Skeletal muscle tissue (tissue), 4 donors: ENCODE results near the gene EMX1. TPM values are rescaled to one million over a fixed set of nuclear protein-coding genes. Genes with fewer than 3 reads are reported as not detected.

ENCODE experiments used
- H3K27ac ChIP-seq: one replicate; pipeline ENCODE4 v1.7.0; 2013; ENCODE audit warnings: mild to moderate bottlenecking, low read depth, low read length, inconsistent platforms
- H3K27me3 ChIP-seq, 3 donors: one replicate each; pipeline ENCODE4 v1.7.0; 2013; ENCODE audit warnings: low read length in 3 of 3; ENCODE audit not compliant: control insufficient read depth in 3 of 3, insufficient read depth in 3 of 3
- H3K36me3 ChIP-seq, 3 donors: one replicate each; pipeline ENCODE4 v1.7.0; 2013; ENCODE audit warnings: low read length in 3 of 3; ENCODE audit not compliant: control insufficient read depth in 3 of 3, insufficient read depth in 3 of 3
- H3K4me1 ChIP-seq, 3 donors: one replicate each; pipeline ENCODE4 v1.7.0; 2013; ENCODE audit warnings: low read length in 3 of 3, mild to moderate bottlenecking in 3 of 3; ENCODE audit not compliant: control insufficient read depth in 3 of 3, insufficient read depth in 3 of 3
- H3K4me3 ChIP-seq, 3 donors: one replicate each; pipeline ENCODE4 v1.7.0; 2013; ENCODE audit warnings: low read length in 3 of 3
- H3K9ac ChIP-seq, 3 donors: one replicate each; pipeline ENCODE4 v1.7.0; 2013; ENCODE audit warnings: low read length in 3 of 3, mild to moderate bottlenecking in 3 of 3, moderate library complexity in 2 of 3, low read depth in 1 of 3
- H3K9me3 ChIP-seq, 3 donors: one replicate each; pipeline ENCODE4 v1.7.0; 2013; ENCODE audit warnings: low read length in 3 of 3; ENCODE audit not compliant: control insufficient read depth in 3 of 3
- total RNA-seq: library from RNA; depleted of rRNA; stranded (reverse); fragments of >200 nt; gene quantifications from one replicate; pipeline ENCODE4 v1.2.3, GENCODE V29; 2014
- donor health status: Osteomylitis.

The EMX1 gene
- total RNA-seq = not detected

GRCh38 chr2:72917138-72917876, at the start of gene EMX1:
TSS of gene EMX1 (plus strand) at chr2:72917519. CDS start at chr2:72917853, 334 bp downstream.
- Histone ChIP-seq H3K9ac (peak within 1 kb of the TSS in 2 of 3 donors; percentile 33 to 56), H3K4me3 (peak within 1 kb of the TSS; percentile 43 to 63 (median 60)), H3K4me1 (peaks cover 43 to 48% (median 43%) of the 10 kb centered on the region in 3 donors), H3K9me3 (no peaks in the 10 kb centered on the region), H3K27me3 (peaks cover 89 to 91% (median 91%) of the 10 kb centered on the region in 3 donors), H3K36me3 (no peaks in the 10 kb centered on the region), H3K27ac (no peak within 1 kb of the TSS)

DNA sequence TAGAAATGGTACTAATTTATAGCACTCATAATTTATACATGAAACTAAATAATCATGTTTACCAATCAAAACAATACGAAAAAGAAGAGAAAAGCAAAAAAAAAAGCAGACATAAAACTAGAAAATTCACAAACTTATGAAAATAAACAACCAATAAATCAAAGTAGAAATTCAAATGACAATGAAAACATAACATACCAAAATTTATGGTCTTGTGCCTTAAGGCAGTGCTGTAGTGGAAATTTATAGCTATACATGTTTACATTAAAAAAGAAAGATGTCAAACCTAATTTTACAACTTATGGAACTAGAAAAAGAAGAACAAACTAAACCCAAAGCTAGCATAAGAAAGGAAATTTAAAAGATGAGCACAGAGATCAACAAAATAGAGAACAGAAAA, 46.3 kb upstream of the EMX1 start:
- H3K9me3 ChIP-seq = peaks cover 0 to 2% (median 0%) of the 10 kb centered on the region in 3 donors

GRCh38 chr2:72871880-72872279, 45.4 kb upstream of the EMX1 start:
- Histone ChIP-seq H3K36me3 (no peaks in the 10 kb centered on the region), H3K27me3 (peaks cover 0 to 3% (median 2%) of the 10 kb centered on the region in 3 donors), H3K4me3 (no peak overlapping the region), H3K9ac (no peak overlapping the region), H3K27ac (no peak overlapping the region), H3K9me3 (peaks cover 0 to 2% (median 0%) of the 10 kb centered on the region in 3 donors), H3K4me1 (no peaks in the 10 kb centered on the region)

More for the DNA sequence above, 46.3 kb upstream of the EMX1 start:
- no peak overlapping the region for H3K9ac ChIP-seq
- no peak overlapping the region for H3K27ac ChIP-seq
- no peak overlapping the region for H3K4me3 ChIP-seq
- no peaks in the 10 kb centered on the region for H3K36me3 ChIP-seq
- H3K27me3 ChIP-seq = peaks cover 0 to 3% (median 2%) of the 10 kb centered on the region in 3 donors
- no peaks in the 10 kb centered on the region for H3K4me1 ChIP-seq

DNA sequence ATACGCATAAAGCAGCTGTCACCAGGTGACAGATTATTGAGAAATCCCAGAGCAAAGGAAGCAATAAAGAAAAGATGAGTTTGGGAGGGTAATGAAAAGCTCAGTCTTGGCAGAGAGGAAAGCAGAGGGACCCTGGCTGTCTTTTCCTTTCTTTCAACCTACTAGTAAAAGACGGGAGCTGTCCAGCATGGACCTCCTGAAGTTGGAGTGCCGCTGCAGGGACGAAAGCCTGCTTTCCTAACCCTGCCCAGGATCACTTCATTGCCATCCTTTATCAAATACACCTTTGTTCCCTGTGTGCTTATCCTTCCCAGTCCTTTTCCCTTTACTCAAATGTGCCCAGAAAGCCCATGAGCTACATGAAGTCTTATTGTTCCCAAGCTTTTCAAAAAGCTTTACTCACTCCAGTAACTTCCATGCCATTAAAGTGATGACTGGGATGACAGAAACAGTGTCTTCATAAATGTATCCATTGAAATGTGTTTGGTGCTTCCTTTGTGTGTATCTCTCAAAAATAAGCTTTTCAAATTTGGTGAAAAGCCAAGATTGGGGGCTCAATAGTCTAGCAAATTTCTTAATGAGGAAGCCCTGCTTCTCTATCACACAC, 33.9 kb upstream of the EMX1 start:
- Histone ChIP-seq H3K9me3 (no peaks in the 10 kb centered on the region), H3K4me1 (peaks cover 11 to 15% (median 13%) of the 10 kb centered on the region in 3 donors), H3K4me3 (no peak overlapping the region), H3K9ac (no peak overlapping the region), H3K36me3 (no peaks in the 10 kb centered on the region), H3K27me3 (no peaks in the 10 kb centered on the region), H3K27ac (no peak overlapping the region)

- no peaks in the 10 kb centered on the region for H3K27me3 ChIP-seq
- H3K27ac ChIP-seq = peak overlapping the region; percentile 81
- H3K4me1 ChIP-seq = peaks cover 22 to 29% (median 28%) of the 10 kb centered on the region in 3 donors
- peak overlapping the region; percentile 52 to 90 (median 64) for H3K9ac ChIP-seq
- no peaks in the 10 kb centered on the region for H3K9me3 ChIP-seq
- H3K36me3 ChIP-seq = peaks cover 6 to 15% (median 10%) of the 10 kb centered on the region in 3 donors
- H3K4me3 ChIP-seq = peak overlapping the region; percentile 73 to 83 (median 78)
Observed at GRCh38 chr2:72886505-72887031, 30.8 kb upstream of the EMX1 start.

DNA sequence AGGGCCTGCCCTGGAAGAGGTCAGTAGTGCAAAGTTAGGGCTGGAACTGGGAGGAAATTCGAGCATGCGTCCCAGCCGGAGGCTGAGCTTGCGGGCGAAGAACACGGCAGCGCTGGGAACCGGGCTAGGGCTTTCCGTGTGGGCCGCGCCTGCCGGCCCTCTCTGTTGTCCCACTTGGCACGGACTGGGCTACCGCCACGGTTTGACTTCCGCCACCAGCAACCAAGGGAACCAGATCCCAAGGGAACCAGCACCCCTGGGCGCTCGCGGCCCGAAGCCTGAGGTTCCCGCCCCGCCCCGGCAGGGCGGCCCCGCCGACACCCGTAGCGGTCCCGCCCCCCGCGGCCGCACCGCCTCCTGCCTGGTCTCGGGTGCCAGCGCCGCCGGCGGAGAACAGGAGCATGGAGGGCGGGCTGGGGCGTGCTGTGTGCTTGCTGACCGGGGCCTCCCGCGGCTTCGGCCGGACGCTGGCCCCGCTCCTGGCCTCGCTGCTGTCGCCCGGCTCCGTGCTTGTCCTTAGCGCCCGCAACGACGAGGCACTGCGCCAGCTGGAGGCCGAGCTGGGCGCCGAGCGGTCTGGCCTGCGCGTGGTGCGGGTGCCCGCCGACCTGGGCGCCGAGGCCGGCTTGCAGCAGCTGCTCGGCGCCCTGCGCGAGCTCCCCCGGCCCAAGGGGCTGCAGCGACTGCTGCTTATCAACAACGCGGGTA, 30.1 kb upstream of the EMX1 start, which contains the start of gene SPR:
SPR (plus strand) TSS at position 377 of the 708 bp plus-strand sequence; CDS start at position 402, 25 bp downstream.
- Histone ChIP-seq H3K27me3 (no peaks in the 10 kb centered on the region), H3K4me3 (peak within 1 kb of the TSS; percentile 73 to 83 (median 78))

GRCh38 chr2:72887740-72888437, 29.4 kb upstream of the EMX1 start:
- Histone ChIP-seq H3K27me3 (peaks cover 0 to 3% (median 0%) of the 10 kb centered on the region in 3 donors), H3K27ac (peak overlapping the region; percentile 81), H3K4me1 (peaks cover 22 to 29% (median 28%) of the 10 kb centered on the region in 3 donors), H3K36me3 (peaks cover 15 to 25% (median 16%) of the 10 kb centered on the region in 3 donors), H3K9ac (peak overlapping the region; percentile 57 to 90 (median 64)), H3K4me3 (peak overlapping the region; percentile 73 to 83 (median 78)), H3K9me3 (no peaks in the 10 kb centered on the region)

More for the DNA sequence above, 30.1 kb upstream of the EMX1 start, which contains the start of gene SPR:
- Histone ChIP-seq H3K27ac (peak within 1 kb of the TSS; percentile 81), H3K4me1 (peaks cover 22 to 29% (median 28%) of the 10 kb centered on the region in 3 donors), H3K9me3 (no peaks in the 10 kb centered on the region), H3K9ac (peak within 1 kb of the TSS; percentile 57 to 90 (median 64)), H3K36me3 (peaks cover 12 to 21% (median 15%) of the 10 kb centered on the region in 3 donors)

DNA sequence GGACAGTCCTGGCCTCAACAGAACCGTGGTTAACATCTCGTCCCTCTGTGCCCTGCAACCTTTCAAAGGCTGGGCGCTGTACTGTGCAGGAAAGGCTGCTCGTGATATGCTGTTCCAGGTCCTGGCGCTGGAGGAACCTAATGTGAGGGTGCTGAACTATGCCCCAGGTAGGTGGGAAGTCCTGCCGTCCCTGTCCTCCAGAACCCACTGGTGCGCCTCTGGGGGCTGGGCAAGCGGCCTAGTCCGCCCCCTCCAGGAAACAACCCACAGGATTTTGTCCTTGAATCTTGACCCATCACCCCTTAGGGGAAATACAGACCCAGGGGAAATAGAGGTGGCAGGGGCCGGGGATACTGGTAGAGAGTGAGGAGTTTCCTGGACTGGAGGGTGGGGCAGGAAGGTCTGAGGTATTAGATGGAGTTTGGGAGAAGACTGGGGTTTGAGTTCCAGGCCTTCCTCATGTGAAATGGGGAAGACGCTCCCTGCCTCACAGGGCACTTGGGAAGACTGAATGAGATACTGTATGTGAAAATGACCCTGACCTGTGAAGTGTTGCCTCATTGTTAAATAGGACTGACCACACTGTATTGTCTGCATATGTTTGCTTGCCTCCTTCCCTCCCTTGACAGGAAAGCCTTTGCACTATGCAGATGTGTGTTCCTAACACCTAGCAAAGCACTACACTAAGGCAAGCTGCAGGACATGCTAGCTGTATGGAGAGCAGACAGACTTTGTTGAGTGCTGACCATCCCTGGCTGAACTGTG, 28.7 kb upstream of the EMX1 start:
- peak overlapping the region; percentile 73 to 83 (median 78) for H3K4me3 ChIP-seq
- no peak overlapping the region for H3K27ac ChIP-seq

More for the DNA sequence above, 28.7 kb upstream of the EMX1 start:
- Histone ChIP-seq H3K9me3 (no peaks in the 10 kb centered on the region), H3K27me3 (peaks cover 0 to 3% (median 0%) of the 10 kb centered on the region in 3 donors), H3K9ac (peak overlapping the region in 2 of 3 donors; percentile 64 to 90), H3K36me3 (peaks cover 15 to 25% (median 16%) of the 10 kb centered on the region in 3 donors), H3K4me1 (peaks cover 22 to 29% (median 28%) of the 10 kb centered on the region in 3 donors)
